ENCODE results near the gene ALPK3. TPM values are rescaled to one million over a fixed set of nuclear protein-coding genes. Genes with fewer than 3 reads are reported as not detected.
A peak's percentile ranks its signal among the peaks of the same experiment; 100 is the strongest.

The ALPK3 gene
- total RNA-seq, 1 donor: 0.36 TPM

GRCh38 chr15:84905016-84905916 is 88.1 kb downstream of the ALPK3 start:
- Histone ChIP-seq H3K79me2 (ENCODE audit: insufficient read depth, low read length) (no peaks in the 10 kb centered on the region), H3K27me3 (ENCODE audit: insufficient read depth, low read length) (no peaks in the 10 kb centered on the region), H3K9me3 (ENCODE audit: low read depth, low read length) (no peaks in the 10 kb centered on the region), H4K20me1 (ENCODE audit: insufficient read depth, low read length) (no peaks in the 10 kb centered on the region), H2AFZ (ENCODE audit: low read length) (peak overlapping the region; percentile 80), H3K4me3 (ENCODE audit: insufficient read depth, low read length) (no peak overlapping the region), H3K36me3 (ENCODE audit: insufficient read depth, low read length) (no peaks in the 10 kb centered on the region), H3K27ac (ENCODE audit: low read depth, low read length) (no peak overlapping the region), H3K4me2 (ENCODE audit: insufficient read depth, low read length) (no peak overlapping the region), H3K4me1 (ENCODE audit: insufficient read depth, low read length) (no peaks in the 10 kb centered on the region)
- TF ChIP-seq, protein P1, sequence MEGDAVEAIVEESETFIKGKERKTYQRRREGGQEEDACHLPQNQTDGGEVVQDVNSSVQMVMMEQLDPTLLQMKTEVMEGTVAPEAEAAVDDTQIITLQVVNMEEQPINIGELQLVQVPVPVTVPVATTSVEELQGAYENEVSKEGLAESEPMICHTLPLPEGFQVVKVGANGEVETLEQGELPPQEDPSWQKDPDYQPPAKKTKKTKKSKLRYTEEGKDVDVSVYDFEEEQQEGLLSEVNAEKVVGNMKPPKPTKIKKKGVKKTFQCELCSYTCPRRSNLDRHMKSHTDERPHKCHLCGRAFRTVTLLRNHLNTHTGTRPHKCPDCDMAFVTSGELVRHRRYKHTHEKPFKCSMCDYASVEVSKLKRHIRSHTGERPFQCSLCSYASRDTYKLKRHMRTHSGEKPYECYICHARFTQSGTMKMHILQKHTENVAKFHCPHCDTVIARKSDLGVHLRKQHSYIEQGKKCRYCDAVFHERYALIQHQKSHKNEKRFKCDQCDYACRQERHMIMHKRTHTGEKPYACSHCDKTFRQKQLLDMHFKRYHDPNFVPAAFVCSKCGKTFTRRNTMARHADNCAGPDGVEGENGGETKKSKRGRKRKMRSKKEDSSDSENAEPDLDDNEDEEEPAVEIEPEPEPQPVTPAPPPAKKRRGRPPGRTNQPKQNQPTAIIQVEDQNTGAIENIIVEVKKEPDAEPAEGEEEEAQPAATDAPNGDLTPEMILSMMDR (IDR thresholded peaks at IDR 0.05; ENCODE audit: extremely low read depth, low read depth, low read length): no peak
- no peak for DNase-seq (ENCODE audit: insufficient read length, low spot score, missing footprints)

DNA sequence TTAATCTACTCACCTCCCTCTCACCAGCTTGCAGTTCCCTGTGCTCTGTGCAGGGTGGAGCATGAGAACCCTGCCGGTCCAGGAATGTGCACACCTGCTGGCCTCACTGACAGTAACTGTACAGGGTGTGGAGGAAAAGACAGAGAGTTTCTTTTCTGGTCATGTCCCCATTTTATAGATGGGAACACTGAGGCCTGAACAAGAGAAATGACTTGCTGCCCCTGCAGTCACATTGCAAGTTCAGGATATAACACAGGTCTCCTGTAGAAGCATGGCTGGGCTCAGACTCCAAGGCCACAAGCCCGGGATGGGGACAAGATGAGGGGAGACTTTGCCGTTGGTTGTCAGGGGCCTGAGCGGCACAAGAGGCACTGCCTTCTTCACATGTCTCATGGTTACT is 90.6 kb downstream of the ALPK3 start:
- no peak overlapping the region for H3K4me3 ChIP-seq (ENCODE audit: insufficient read depth, low read length)
- no peak for DNase-seq (ENCODE audit: insufficient read length, low spot score, missing footprints)
- no peak overlapping the region for H2AFZ ChIP-seq (ENCODE audit: low read length)
- no peaks in the 10 kb centered on the region for H4K20me1 ChIP-seq (ENCODE audit: insufficient read depth, low read length)
- no peaks in the 10 kb centered on the region for H3K79me2 ChIP-seq (ENCODE audit: insufficient read depth, low read length)
- TF ChIP-seq, protein P1 (IDR thresholded peaks at IDR 0.05; ENCODE audit: extremely low read depth, low read depth, low read length): no peak
- H3K27me3 ChIP-seq (ENCODE audit: insufficient read depth, low read length): no peaks in the 10 kb centered on the region
- H3K27ac ChIP-seq (ENCODE audit: low read depth, low read length): no peak overlapping the region
- H3K4me2 ChIP-seq (ENCODE audit: insufficient read depth, low read length): no peak overlapping the region
- no peaks in the 10 kb centered on the region for H3K9me3 ChIP-seq (ENCODE audit: low read depth, low read length)
- H3K4me1 ChIP-seq (ENCODE audit: insufficient read depth, low read length): peaks cover 14% of the 10 kb centered on the region
- no peaks in the 10 kb centered on the region for H3K36me3 ChIP-seq (ENCODE audit: insufficient read depth, low read length)

DNA sequence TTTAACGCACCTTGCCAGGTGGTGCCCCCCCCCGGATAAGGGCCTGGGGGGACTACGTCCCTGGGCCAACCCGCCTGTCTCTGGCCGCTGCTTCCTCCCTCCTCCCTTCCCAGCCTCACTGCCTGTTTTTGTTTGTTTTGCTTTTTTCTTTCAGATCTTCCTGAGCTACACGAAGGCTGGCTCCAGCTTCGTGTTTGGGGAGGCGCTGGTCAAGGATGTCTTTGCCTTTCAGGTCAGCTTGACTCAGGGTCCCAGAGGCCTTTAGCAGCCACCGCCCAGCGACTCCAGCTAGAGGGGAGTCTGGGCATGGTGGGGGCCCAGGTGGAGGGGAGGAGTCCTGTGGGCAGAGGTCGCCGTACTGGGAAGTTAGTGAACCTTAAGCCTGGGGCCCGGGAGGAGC is 91.4 kb downstream of the ALPK3 start:
- H3K36me3 ChIP-seq (ENCODE audit: insufficient read depth, low read length): no peaks in the 10 kb centered on the region
- TF ChIP-seq, protein P1 (IDR thresholded peaks at IDR 0.05; ENCODE audit: extremely low read depth, low read depth, low read length): no peak
- H3K79me2 ChIP-seq (ENCODE audit: insufficient read depth, low read length): no peaks in the 10 kb centered on the region
- H4K20me1 ChIP-seq (ENCODE audit: insufficient read depth, low read length): no peaks in the 10 kb centered on the region
- H3K4me2 ChIP-seq (ENCODE audit: insufficient read depth, low read length): no peak overlapping the region
- no peaks in the 10 kb centered on the region for H3K27me3 ChIP-seq (ENCODE audit: insufficient read depth, low read length)
- no peak overlapping the region for H3K4me3 ChIP-seq (ENCODE audit: insufficient read depth, low read length)
- no peak overlapping the region for H3K27ac ChIP-seq (ENCODE audit: low read depth, low read length)
- DNase-seq (ENCODE audit: insufficient read length, low spot score, missing footprints): no peak
- peak overlapping the region; percentile 41 for H2AFZ ChIP-seq (ENCODE audit: low read length)
- H3K9me3 ChIP-seq (ENCODE audit: low read depth, low read length): no peaks in the 10 kb centered on the region
- H3K4me1 ChIP-seq (ENCODE audit: insufficient read depth, low read length): peaks cover 22% of the 10 kb centered on the region

DNA sequence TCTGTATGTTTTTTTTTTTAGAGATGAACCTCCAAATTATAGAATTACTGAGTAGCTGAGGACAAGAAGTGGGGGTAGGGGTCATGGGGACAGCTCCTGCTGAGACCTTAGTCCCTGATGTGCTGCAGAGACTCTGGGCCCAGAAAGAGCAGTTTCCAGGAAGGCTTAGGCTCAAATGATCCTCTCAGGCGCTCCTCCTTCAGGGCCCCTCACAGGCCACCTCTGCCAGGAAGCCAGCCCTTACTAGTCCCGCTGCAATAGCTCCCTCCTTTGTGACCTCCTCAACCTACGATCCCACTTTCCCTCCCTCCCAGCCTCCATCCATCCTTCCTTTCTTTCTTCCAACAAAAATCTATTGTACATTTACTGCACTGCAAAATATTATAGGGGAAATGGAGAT is 91.9 kb downstream of the ALPK3 start:
- H3K9me3 ChIP-seq (ENCODE audit: low read depth, low read length): no peaks in the 10 kb centered on the region

More for the DNA sequence above, 91.9 kb downstream of the ALPK3 start:
- TF ChIP-seq, protein P1 (IDR thresholded peaks at IDR 0.05; ENCODE audit: extremely low read depth, low read depth, low read length): no peak
- Histone ChIP-seq H3K79me2 (ENCODE audit: insufficient read depth, low read length) (no peaks in the 10 kb centered on the region), H3K36me3 (ENCODE audit: insufficient read depth, low read length) (no peaks in the 10 kb centered on the region), H3K27ac (ENCODE audit: low read depth, low read length) (no peak overlapping the region), H3K4me3 (ENCODE audit: insufficient read depth, low read length) (no peak overlapping the region), H3K4me1 (ENCODE audit: insufficient read depth, low read length) (peaks cover 22% of the 10 kb centered on the region), H3K27me3 (ENCODE audit: insufficient read depth, low read length) (no peaks in the 10 kb centered on the region), H4K20me1 (ENCODE audit: insufficient read depth, low read length) (no peaks in the 10 kb centered on the region), H2AFZ (ENCODE audit: low read length) (peak overlapping the region; percentile 56), H3K4me2 (ENCODE audit: insufficient read depth, low read length) (no peak overlapping the region)
- DNase-seq (ENCODE audit: insufficient read length, low spot score, missing footprints): no peak
